ENCODE results near the gene CAMTA1. TPM values are rescaled to one million over a fixed set of nuclear protein-coding genes. Genes with fewer than 3 reads are reported as not detected.

Gene CAMTA1
- polyA plus RNA-seq, 1 donor (not counting 4 experiments of a cell fraction or from before 2014, with no cell fraction given), result 51.4 TPM

DNA sequence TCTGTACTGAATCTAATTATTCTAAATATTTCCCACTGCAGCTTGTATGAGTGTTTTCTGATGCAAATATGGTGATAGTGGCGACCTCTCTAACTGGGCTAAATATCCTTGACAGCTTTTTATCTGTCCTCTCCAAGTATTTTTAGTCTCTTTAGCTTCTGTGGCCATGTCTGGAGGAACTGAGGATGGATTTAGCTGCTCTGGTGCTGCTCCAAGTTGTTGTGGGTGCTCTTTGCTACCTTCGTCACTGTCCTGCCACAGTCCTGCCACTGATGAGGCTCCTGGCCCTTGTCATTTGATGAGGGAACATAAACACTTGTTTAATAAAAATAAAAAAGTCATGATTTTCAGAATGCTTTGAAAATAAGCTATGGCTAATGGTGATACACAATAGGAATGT is 15.9 kb downstream of the CAMTA1 start:
- FAIRE-seq (no peak), DNase-seq (ENCODE audit: low read depth, low spot score) (no peak)
- peaks cover 70% of the 10 kb centered on the region for H3K79me2 ChIP-seq (ENCODE audit: control insufficient read depth, insufficient read depth, low read length)
- peaks cover 19% of the 10 kb centered on the region for H3K4me1 ChIP-seq (ENCODE audit: control insufficient read depth, extremely low read depth, insufficient read depth, low read length)
- H2AFZ ChIP-seq (ENCODE audit: control insufficient read depth, low read length), result no peak overlapping the region
- H3K36me3 ChIP-seq (ENCODE audit: control insufficient read depth in 2 of 2, extremely low read depth in 1 of 2, insufficient read depth in 2 of 2, low read length in 2 of 2), result no peaks in the 10 kb centered on the region
- H3K9me3 ChIP-seq (ENCODE audit: control insufficient read depth, low read depth, low read length), result no peaks in the 10 kb centered on the region
- H3K27me3 ChIP-seq (ENCODE audit: control insufficient read depth, extremely low read depth, insufficient read depth, low read length), result no peaks in the 10 kb centered on the region
- peaks cover 4% of the 10 kb centered on the region for H4K20me1 ChIP-seq (ENCODE audit: control insufficient read depth, extremely low read depth, insufficient read depth, low read length)
- H3K9me1 ChIP-seq (ENCODE audit: control insufficient read depth, extremely low read depth, insufficient read depth, low read length), result no peaks in the 10 kb centered on the region
- TF ChIP-seq EZH2 (IDR thresholded peaks at IDR 0.05; ENCODE audit: low read length), result no peak
- TF ChIP-seq, protein P1, sequence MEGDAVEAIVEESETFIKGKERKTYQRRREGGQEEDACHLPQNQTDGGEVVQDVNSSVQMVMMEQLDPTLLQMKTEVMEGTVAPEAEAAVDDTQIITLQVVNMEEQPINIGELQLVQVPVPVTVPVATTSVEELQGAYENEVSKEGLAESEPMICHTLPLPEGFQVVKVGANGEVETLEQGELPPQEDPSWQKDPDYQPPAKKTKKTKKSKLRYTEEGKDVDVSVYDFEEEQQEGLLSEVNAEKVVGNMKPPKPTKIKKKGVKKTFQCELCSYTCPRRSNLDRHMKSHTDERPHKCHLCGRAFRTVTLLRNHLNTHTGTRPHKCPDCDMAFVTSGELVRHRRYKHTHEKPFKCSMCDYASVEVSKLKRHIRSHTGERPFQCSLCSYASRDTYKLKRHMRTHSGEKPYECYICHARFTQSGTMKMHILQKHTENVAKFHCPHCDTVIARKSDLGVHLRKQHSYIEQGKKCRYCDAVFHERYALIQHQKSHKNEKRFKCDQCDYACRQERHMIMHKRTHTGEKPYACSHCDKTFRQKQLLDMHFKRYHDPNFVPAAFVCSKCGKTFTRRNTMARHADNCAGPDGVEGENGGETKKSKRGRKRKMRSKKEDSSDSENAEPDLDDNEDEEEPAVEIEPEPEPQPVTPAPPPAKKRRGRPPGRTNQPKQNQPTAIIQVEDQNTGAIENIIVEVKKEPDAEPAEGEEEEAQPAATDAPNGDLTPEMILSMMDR (optimal IDR thresholded peaks at IDR 0.05 in 1 of 3, IDR thresholded peaks at IDR 0.05 in 1 of 3, conservative IDR thresholded peaks at IDR 0.05 in 1 of 3; ENCODE audit: extremely low read depth in 1 of 3, insufficient read depth in 2 of 3, low read length in 3 of 3), result no peak
- H3K4me3 ChIP-seq (ENCODE audit: control insufficient read depth in 2 of 3, extremely low read depth in 1 of 3, insufficient read depth in 2 of 3, low read depth in 1 of 3, low read length in 3 of 3), result no peak overlapping the region
- no peak overlapping the region for H3K4me2 ChIP-seq (ENCODE audit: control insufficient read depth, extremely low read depth, insufficient read depth, low read depth, low read length)
- no peak overlapping the region for H3K27ac ChIP-seq (ENCODE audit: control insufficient read depth, insufficient read depth, low read length)
- dilution Hi-C loops (cut with MboI; ENCODE audit: extremely low pct_ligation_motif_present, low sequenced_read_pairs), result no loop called here
- H3K9ac ChIP-seq (ENCODE audit: control insufficient read depth, extremely low read depth, insufficient read depth, low read length), result no peak overlapping the region

DNA sequence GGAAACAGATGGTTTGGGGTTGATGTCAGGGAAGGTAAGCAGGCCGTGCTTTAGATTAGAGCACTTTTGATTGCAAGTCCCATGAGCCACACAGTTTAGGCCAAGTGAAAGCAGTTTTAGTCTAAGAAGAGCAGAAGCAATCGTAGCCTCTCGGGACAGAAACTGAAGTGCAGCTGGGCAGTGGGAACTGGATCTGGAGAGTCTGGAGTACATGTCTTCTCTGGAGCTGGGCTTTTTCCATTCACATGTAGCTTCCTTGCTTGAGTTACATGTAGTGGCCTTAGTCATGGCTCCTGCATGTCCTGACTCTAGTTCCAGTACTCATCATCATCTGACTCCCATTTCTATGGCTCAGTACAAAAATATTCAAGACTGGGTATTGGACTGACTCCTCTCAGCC is 16.7 kb downstream of the CAMTA1 start:
- peaks cover 4% of the 10 kb centered on the region for H4K20me1 ChIP-seq (ENCODE audit: control insufficient read depth, extremely low read depth, insufficient read depth, low read length)
- DNase-seq (ENCODE audit: low read depth, low spot score) (no peak), FAIRE-seq (peak; percentile 44)
- H3K9ac ChIP-seq (ENCODE audit: control insufficient read depth, extremely low read depth, insufficient read depth, low read length), result no peak overlapping the region
- peak overlapping the region; percentile 39 for H3K27ac ChIP-seq (ENCODE audit: control insufficient read depth, insufficient read depth, low read length)
- no peak overlapping the region for H2AFZ ChIP-seq (ENCODE audit: control insufficient read depth, low read length)
- H3K9me3 ChIP-seq (ENCODE audit: control insufficient read depth, low read depth, low read length), result no peaks in the 10 kb centered on the region
- no peaks in the 10 kb centered on the region for H3K27me3 ChIP-seq (ENCODE audit: control insufficient read depth, extremely low read depth, insufficient read depth, low read length)
- H3K4me2 ChIP-seq (ENCODE audit: control insufficient read depth, extremely low read depth, insufficient read depth, low read depth, low read length), result peak overlapping the region; percentile 12
- peaks cover 19% of the 10 kb centered on the region for H3K4me1 ChIP-seq (ENCODE audit: control insufficient read depth, extremely low read depth, insufficient read depth, low read length)
- no peaks in the 10 kb centered on the region for H3K36me3 ChIP-seq (ENCODE audit: control insufficient read depth in 2 of 2, extremely low read depth in 1 of 2, insufficient read depth in 2 of 2, low read length in 2 of 2)
- no peak for TF ChIP-seq EZH2 (IDR thresholded peaks at IDR 0.05; ENCODE audit: low read length)
- TF ChIP-seq, protein P1 (optimal IDR thresholded peaks at IDR 0.05 in 1 of 3, IDR thresholded peaks at IDR 0.05 in 1 of 3, conservative IDR thresholded peaks at IDR 0.05 in 1 of 3; ENCODE audit: extremely low read depth in 1 of 3, insufficient read depth in 2 of 3, low read length in 3 of 3), result no peak
- H3K9me1 ChIP-seq (ENCODE audit: control insufficient read depth, extremely low read depth, insufficient read depth, low read length), result no peaks in the 10 kb centered on the region
- H3K79me2 ChIP-seq (ENCODE audit: control insufficient read depth, insufficient read depth, low read length), result peaks cover 71% of the 10 kb centered on the region
- dilution Hi-C loops (cut with MboI; ENCODE audit: extremely low pct_ligation_motif_present, low sequenced_read_pairs), result no loop called here
- no peak overlapping the region for H3K4me3 ChIP-seq (ENCODE audit: control insufficient read depth in 2 of 3, extremely low read depth in 1 of 3, insufficient read depth in 2 of 3, low read depth in 1 of 3, low read length in 3 of 3)

Data from keratinocyte (primary cell).